SKM-1 treated with dmso at 0.1 percent for 144 hours (cell line): ENCODE data around the gene KRTAP1-3.
"Not testable (repeated sequence)": the region's sequence is repeated elsewhere in the genome, so short reads cannot be mapped to it uniquely, and the experiment has no call there.

Experiments
- DNase-seq: peaks from one replicate; lab custom pipeline; 2025; ENCODE audit not compliant: unreplicated experiment; lab: John Stamatoyannopoulos, UW

The KRTAP1-3 gene

GRCh38 chr17:41054556-41054955 lies 19.9 kb upstream of the KRTAP1-3 start:
- DNase-seq: not testable (repeated sequence)

- DNase-seq: no peak
Observed at GRCh38 chr17:41054025-41054424, 19.4 kb upstream of the KRTAP1-3 start.

GRCh38 chr17:41052566-41052965 lies 17.9 kb upstream of the KRTAP1-3 start:
- no peak for DNase-seq

GRCh38 chr17:41049110-41049509 lies 14.4 kb upstream of the KRTAP1-3 start:
- DNase-seq: no peak

- no peak for DNase-seq
Observed at GRCh38 chr17:41048441-41048840, 13.8 kb upstream of the KRTAP1-3 start.

- DNase-seq: not testable (repeated sequence)
Observed at GRCh38 chr17:41046735-41047465, 12.2 kb upstream of the KRTAP1-3 start, which contains the start of gene KRTAP2-1. TSS of gene KRTAP2-1 (minus strand) at chr17:41047316. CDS start at chr17:41047267, 49 bp downstream.

GRCh38 chr17:41042953-41043352 lies 8.3 kb upstream of the KRTAP1-3 start:
- no peak for DNase-seq

GRCh38 chr17:41040783-41041571 lies 6.3 kb upstream of the KRTAP1-3 start, which contains the start of gene KRTAP1-1:
TSS of gene KRTAP1-1 (minus strand) at chr17:41041450. CDS start at chr17:41041397, 53 bp downstream.
- DNase-seq: not testable (repeated sequence)

GRCh38 chr17:41037853-41038350 lies 3.2 kb upstream of the KRTAP1-3 start:
- DNase-seq: no peak

- DNase-seq: no peak
Observed at GRCh38 chr17:41029633-41030245, 4.9 kb downstream of the KRTAP1-3 start, which contains the start of gene KRTAP1-4. TSS of gene KRTAP1-4 (minus strand) at chr17:41030195. CDS start at chr17:41030078, 117 bp downstream.

- DNase-seq: no peak
Observed at GRCh38 chr17:41026715-41027471, 7.8 kb downstream of the KRTAP1-3 start, which contains the start of gene KRTAP1-5. TSS of gene KRTAP1-5 (minus strand) at chr17:41027208. CDS start at chr17:41027155, 53 bp downstream.

GRCh38 chr17:41024697-41025096 lies 10.0 kb downstream of the KRTAP1-3 start:
- no peak for DNase-seq

GRCh38 chr17:41020336-41020735 lies 14.3 kb downstream of the KRTAP1-3 start:
- DNase-seq: no peak

- no peak for DNase-seq
Observed at GRCh38 chr17:41019415-41019814, 15.3 kb downstream of the KRTAP1-3 start.

- DNase-seq: no peak
Observed at GRCh38 chr17:41018541-41018940, 16.1 kb downstream of the KRTAP1-3 start.

- no peak for DNase-seq
Observed at GRCh38 chr17:41016578-41017215, 18.0 kb downstream of the KRTAP1-3 start.

GRCh38 chr17:41015454-41015853 lies 19.2 kb downstream of the KRTAP1-3 start:
- no peak for DNase-seq

- DNase-seq: no peak
Observed at GRCh38 chr17:41013606-41014005, 21.1 kb downstream of the KRTAP1-3 start.

GRCh38 chr17:41013181-41013580 lies 21.5 kb downstream of the KRTAP1-3 start:
- DNase-seq: no peak
